ENCODE data around the gene SYT17.

- no peak for TF ChIP-seq POLR2A (IDR thresholded peaks at IDR 0.05; ENCODE audit: low read length)
- TF ChIP-seq GATA1 (IDR thresholded peaks at IDR 0.05; ENCODE audit: low read depth, low read length) = no peak
Observed at GRCh38 chr16:19165101-19165500, 2.9 kb upstream of the SYT17 start.

Data from erythroblast (primary cell).